Measurements from ENCODE around the gene UHRF1. TPM values are rescaled to one million over a fixed set of nuclear protein-coding genes. Genes with fewer than 3 reads are reported as not detected.

The UHRF1 gene
- total RNA-seq, 1 donor from 2014 or later, result 10.4 TPM

- Mint-ChIP-seq H3K9me3 (ENCODE audit: unreplicated experiment) (peaks cover 15% of the 10 kb centered on the region), H3K36me3 (ENCODE audit: unreplicated experiment) (no peaks in the 10 kb centered on the region), H3K27ac (ENCODE audit: unreplicated experiment) (peak within 1 kb of the TSS; percentile 93), H3K4me3 (ENCODE audit: unreplicated experiment) (peak within 1 kb of the TSS; percentile 89), H3K4me1 (ENCODE audit: low read depth, unreplicated experiment) (peaks cover 15% of the 10 kb centered on the region), H3K27me3 (ENCODE audit: unreplicated experiment) (peaks cover 17% of the 10 kb centered on the region)
- DNase-seq, result peak; percentile 99
- TF ChIP-seq, protein P1, sequence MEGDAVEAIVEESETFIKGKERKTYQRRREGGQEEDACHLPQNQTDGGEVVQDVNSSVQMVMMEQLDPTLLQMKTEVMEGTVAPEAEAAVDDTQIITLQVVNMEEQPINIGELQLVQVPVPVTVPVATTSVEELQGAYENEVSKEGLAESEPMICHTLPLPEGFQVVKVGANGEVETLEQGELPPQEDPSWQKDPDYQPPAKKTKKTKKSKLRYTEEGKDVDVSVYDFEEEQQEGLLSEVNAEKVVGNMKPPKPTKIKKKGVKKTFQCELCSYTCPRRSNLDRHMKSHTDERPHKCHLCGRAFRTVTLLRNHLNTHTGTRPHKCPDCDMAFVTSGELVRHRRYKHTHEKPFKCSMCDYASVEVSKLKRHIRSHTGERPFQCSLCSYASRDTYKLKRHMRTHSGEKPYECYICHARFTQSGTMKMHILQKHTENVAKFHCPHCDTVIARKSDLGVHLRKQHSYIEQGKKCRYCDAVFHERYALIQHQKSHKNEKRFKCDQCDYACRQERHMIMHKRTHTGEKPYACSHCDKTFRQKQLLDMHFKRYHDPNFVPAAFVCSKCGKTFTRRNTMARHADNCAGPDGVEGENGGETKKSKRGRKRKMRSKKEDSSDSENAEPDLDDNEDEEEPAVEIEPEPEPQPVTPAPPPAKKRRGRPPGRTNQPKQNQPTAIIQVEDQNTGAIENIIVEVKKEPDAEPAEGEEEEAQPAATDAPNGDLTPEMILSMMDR (IDR thresholded peaks at IDR 0.05; ENCODE audit: partially characterized antibody, unreplicated experiment), result no peak
These were observed 59.4 kb downstream of the UHRF1 start, which contains the start of gene KDM4B for GRCh38 chr19:4968462-4969291. Gene KDM4B (plus strand): TSS chr19:4969113. CDS start chr19:5032891, 63,778 bp downstream.

DNA sequence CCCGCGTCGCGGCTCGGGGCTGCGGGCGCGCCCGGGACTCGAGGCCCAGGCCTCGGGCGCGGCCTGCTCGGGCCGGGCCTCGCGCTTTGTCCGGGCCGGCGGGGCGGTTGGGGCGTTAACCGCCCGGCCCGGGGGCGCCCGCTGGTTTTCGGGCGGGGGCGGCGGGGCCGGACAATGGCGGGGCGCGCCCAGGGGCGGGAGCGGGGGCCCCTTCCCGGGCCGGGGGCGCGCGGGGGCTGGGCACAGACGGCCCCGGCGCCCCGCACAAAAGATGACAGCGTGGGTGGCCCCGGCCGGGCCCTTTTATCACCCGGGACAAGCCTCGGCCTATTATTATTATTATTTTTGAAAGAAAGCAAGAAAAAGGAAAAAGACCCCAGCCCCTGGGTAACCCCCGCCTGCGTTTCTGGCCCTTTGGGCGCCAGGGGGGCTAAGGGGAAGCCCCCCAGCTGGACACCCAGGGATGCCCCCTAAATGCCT, 60.0 kb downstream of the UHRF1 start:
- DNase-seq, result no peak
- peak overlapping the region; percentile 93 for H3K27ac Mint-ChIP-seq (ENCODE audit: unreplicated experiment)
- peaks cover 17% of the 10 kb centered on the region for H3K27me3 Mint-ChIP-seq (ENCODE audit: unreplicated experiment)
- TF ChIP-seq, protein P1 (IDR thresholded peaks at IDR 0.05; ENCODE audit: partially characterized antibody, unreplicated experiment), result no peak
- H3K4me1 Mint-ChIP-seq (ENCODE audit: low read depth, unreplicated experiment), result peaks cover 15% of the 10 kb centered on the region
- H3K4me3 Mint-ChIP-seq (ENCODE audit: unreplicated experiment), result peak overlapping the region; percentile 89
- peaks cover 15% of the 10 kb centered on the region for H3K9me3 Mint-ChIP-seq (ENCODE audit: unreplicated experiment)
- no peaks in the 10 kb centered on the region for H3K36me3 Mint-ChIP-seq (ENCODE audit: unreplicated experiment)

DNA sequence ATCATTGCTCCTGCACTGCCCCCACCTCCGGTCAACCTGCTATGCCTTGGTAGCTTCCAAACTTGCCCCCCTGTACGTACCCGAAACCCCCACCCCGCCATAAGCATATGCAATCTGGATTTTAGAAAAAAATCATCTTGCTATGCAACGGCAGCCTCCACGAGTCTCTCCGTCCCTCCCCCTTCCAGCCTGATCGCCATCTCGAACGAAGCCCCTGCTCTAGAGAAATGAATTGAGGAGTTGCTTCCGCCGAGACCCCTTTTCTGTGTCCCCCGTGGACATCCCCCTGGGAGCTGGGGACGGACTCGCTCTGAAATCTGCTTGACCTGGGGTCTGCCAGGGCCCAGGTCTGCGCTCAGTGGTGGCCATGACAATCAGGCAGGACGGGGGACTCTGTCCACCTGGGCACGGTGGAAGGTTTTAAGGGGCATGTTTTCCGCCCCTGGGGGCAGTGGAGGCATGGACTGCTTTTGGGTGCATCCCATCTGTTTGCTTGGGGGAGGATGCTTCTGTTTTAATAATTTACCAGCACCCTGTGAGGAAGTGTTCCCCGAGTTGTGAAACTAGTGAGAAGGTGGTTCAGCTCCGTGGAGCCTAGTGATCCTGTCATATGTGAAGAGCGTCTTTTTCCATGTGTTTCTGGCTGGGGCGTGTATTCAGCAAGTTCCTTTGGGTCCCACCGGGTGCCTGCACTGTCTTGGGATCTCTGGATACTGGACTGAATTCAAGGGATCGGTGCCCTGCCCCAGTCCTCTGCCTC, 60.7 kb downstream of the UHRF1 start:
- Mint-ChIP-seq H3K36me3 (ENCODE audit: unreplicated experiment) (no peaks in the 10 kb centered on the region), H3K27ac (ENCODE audit: unreplicated experiment) (peak overlapping the region; percentile 93), H3K27me3 (ENCODE audit: unreplicated experiment) (peaks cover 17% of the 10 kb centered on the region), H3K9me3 (ENCODE audit: unreplicated experiment) (peaks cover 15% of the 10 kb centered on the region), H3K4me3 (ENCODE audit: unreplicated experiment) (peak overlapping the region; percentile 89), H3K4me1 (ENCODE audit: low read depth, unreplicated experiment) (peaks cover 17% of the 10 kb centered on the region)
- TF ChIP-seq, protein P1 (IDR thresholded peaks at IDR 0.05; ENCODE audit: partially characterized antibody, unreplicated experiment), result no peak
- peak; percentile 60 for DNase-seq

- Mint-ChIP-seq H3K27ac (ENCODE audit: unreplicated experiment) (peak overlapping the region; percentile 93), H3K9me3 (ENCODE audit: unreplicated experiment) (peaks cover 15% of the 10 kb centered on the region), H3K4me3 (ENCODE audit: unreplicated experiment) (peak overlapping the region; percentile 89), H3K4me1 (ENCODE audit: low read depth, unreplicated experiment) (peaks cover 19% of the 10 kb centered on the region), H3K36me3 (ENCODE audit: unreplicated experiment) (no peaks in the 10 kb centered on the region), H3K27me3 (ENCODE audit: unreplicated experiment) (peaks cover 17% of the 10 kb centered on the region)
- TF ChIP-seq, protein P1 (IDR thresholded peaks at IDR 0.05; ENCODE audit: partially characterized antibody, unreplicated experiment), result no peak
- DNase-seq, result no peak
These were observed 61.5 kb downstream of the UHRF1 start for GRCh38 chr19:4970558-4971423.
